ENCODE measurements around the gene CUL2.

DNA sequence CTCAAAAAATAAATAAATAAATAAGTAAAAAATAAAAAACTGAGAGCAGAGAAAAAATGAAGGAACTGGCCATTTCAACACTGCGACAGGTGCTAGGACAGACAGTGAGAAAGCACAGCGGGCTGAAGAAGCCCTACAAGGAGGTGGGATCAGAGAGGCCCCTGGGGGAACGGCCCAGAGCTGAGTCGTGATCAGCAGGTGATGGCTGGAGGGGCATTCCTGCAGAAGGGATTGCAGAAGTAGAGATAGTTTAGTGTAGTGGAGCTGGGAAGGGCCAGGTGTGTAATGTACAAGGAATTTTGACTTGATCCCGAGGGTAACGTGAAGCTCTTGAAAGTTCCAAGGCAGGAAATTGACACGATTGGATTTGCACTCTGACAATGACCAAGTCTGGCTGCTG is 112.1 kb downstream of the CUL2 start:
- TF ChIP-seq, protein P1, sequence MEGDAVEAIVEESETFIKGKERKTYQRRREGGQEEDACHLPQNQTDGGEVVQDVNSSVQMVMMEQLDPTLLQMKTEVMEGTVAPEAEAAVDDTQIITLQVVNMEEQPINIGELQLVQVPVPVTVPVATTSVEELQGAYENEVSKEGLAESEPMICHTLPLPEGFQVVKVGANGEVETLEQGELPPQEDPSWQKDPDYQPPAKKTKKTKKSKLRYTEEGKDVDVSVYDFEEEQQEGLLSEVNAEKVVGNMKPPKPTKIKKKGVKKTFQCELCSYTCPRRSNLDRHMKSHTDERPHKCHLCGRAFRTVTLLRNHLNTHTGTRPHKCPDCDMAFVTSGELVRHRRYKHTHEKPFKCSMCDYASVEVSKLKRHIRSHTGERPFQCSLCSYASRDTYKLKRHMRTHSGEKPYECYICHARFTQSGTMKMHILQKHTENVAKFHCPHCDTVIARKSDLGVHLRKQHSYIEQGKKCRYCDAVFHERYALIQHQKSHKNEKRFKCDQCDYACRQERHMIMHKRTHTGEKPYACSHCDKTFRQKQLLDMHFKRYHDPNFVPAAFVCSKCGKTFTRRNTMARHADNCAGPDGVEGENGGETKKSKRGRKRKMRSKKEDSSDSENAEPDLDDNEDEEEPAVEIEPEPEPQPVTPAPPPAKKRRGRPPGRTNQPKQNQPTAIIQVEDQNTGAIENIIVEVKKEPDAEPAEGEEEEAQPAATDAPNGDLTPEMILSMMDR (IDR thresholded peaks at IDR 0.05): no peak
- TF ChIP-seq POLR2A (IDR thresholded peaks at IDR 0.05) (no peak), EP300 (IDR thresholded peaks at IDR 0.05) (no peak), POLR2AphosphoS5 (IDR thresholded peaks at IDR 0.05) (no peak)
